ENCODE measurements around the gene PCBD2.
"Not testable (repeated sequence)": the region's sequence is repeated elsewhere in the genome, so short reads cannot be mapped to it uniquely, and the experiment has no call there.

PCBD2 gene

GRCh38 chr5:134910752-134911151 lies 5.8 kb downstream of the PCBD2 start:
- not testable (repeated sequence) for DNase-seq

DNA sequence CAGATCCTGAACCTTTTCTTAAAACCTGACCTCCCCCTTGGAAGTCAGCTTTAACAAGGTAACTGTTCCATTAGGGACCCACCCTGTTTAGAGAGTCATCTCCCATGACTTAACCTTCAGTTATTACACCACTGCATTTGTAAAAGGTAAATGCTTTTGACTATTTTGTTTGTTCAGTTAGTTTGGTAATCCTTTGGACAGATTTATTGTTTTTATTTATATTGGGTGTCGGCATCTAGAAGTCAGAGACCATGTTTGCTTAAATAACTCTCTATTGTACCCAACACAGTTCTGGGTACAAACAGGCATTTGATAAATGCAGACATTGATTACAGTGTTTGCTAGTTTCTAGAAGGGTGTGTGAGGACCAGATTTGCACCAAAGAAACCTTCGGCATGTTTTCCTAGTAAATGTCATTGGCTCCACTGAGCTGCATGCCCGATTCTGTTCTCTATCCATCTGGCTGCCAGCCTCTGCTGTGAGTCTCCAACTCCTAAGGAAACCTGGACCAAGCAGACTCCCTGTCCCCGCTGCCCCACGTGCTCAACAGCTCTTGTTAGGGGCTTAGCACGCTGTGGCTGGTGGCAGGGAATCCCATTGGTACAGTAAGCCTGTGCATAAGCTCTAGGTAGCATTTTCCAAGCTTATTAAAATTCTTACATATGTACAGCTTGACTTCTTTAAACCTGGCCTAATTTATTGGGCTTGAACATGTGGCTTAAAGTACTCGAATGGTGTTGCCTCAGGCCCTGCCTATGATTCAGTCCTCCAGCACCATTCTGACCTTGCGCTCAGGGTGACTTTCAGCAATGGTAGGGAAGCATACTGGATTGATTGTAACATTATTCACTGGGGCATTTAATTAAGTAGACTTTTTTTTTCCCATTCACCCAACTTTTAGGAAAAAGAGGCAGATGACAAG lies 6.6 kb downstream of the PCBD2 start:
- DNase-seq = no peak

DNA sequence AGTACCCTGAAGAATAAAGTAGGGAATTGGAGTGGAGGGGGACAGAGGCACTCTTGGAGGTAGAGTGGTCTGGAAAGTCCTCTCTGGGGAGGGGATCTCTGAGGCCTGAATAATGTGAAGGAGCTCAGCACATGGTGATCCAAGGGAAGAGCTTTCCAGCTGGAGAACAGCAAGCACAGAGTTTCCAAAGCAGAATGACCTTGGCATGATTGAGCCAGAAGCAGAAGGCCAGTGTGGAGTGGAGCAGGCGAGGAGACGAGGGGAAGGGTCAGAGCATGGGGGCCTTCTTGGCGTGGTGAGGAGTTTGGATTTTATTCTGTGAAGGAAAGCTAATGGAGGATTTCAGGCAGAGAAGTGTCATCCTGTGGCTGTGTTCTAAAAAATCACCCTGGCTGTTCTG lies 8.3 kb downstream of the PCBD2 start:
- no peak for DNase-seq

- no peak for DNase-seq
Measured at GRCh38 chr5:134913795-134914194, 8.9 kb downstream of the PCBD2 start.

DNA sequence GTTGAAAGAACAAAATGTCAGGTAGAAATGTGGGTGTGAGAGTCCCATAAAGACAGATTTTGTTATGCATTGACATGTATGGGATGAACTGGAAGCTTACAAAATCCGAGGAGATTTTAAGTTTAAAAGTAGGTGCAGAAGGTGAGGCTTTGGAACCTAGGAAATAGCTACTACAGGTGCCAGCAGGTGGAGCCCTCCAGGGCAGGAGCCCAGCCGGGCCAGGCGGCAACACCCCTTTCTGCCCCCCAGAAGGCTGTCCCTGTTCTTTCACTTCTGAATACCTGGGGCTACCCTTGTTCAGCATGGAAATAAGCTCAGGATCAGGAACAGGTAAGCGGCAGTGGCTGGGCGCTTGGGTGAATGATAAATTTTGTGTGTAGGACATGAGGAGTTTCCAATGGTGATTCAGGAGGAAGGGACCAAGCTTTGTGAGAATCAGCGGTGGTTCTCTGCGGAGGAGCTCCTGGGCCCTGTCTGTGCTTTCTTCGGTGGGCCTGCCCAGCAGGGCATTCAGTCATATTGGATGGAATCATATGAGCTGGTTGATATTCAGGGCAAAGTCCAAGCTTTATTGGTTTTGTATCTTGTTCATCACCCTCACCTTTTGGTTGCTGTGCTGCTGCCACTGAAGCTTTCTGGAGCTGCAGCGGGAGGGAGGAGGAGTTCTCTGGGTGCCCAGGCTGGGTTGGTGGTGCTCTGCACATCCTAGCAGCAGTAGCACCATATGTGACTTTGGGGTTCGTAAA lies 12.3 kb downstream of the PCBD2 start:
- DNase-seq = no peak

DNA sequence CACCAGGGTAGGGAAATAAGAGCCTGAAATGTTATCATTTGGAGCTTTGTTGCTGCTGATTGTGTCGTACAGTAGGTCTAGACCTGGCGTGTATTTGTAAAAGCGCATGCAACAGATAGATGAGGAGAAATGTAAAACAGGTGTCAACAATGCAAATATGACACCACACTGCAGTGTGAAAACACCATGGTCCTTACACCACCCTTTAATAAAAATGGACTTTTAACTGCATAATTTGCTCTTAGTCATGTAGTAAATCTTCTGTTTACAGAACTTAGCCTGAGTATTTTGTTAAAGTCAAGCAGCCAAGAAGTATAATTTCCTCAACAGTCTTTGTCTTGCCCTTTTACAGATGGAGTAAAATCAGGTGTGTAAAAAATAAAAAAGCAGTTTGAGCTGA lies 13.9 kb downstream of the PCBD2 start:
- no peak for DNase-seq

- DNase-seq = no peak
Measured at GRCh38 chr5:134920848-134921575, 16.1 kb downstream of the PCBD2 start.

DNA sequence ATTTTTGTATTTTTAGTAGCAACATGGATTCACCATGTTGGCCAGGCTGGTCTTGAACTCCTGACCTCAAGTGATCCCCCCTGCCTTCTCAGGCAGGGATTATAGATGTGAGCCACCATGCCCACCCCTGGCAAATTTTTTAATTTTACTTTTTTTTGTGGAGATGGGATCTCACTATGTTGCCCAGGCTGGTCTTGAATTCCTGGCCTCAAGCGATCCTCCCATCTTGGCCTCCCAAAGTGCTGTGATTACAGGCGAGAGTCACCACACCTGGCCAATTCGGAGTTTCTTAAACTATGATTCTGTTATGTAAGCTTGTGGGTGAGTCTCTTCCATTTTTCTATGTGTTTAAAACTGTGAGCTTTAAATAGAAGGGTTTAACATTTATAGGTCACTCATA lies 27.6 kb downstream of the PCBD2 start:
- no peak for DNase-seq

GRCh38 chr5:134934202-134934601 lies 29.3 kb downstream of the PCBD2 start:
- no peak for DNase-seq

- DNase-seq = no peak
Measured at GRCh38 chr5:134935711-134936602, 31.0 kb downstream of the PCBD2 start.

DNA sequence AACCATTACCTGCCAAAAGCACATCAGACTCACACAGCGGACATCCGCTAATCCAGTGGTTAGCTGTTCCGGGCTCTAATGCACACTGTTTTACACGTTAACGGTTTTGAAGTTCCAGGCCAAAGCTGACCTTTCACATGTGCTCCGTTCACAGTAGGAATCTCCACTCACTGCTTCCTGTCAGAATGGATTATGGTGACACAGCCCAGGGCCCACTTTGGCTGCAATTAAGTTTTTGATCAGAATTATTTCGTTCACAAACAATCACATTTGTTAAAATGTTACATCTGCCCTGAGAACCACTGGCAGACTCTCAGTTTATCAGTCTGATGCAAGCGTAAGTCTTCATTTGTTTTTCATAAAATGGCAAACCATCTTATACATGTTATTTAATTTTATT lies 32.6 kb downstream of the PCBD2 start:
- no peak for DNase-seq

DNA sequence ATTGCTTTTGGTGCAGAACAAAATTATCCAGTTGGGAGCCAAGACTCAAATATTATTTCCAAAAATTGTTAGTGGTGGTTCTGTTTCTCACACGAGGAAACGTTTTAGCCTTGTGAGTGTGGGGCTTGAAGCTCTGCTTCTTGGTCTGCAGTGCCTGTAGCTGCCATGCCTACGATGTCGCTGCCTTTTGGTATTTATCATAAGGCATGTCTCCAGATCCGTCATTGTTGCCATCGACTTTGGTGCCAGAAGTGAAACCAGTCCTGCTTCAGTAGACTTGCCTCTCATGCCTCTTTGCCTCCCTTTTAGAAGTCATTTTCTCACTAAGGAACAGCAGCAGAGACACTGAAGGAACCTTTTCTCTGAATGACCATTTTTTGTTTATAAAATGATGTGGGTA lies 33.1 kb downstream of the PCBD2 start:
- no peak for DNase-seq

GRCh38 chr5:134939500-134939899 lies 34.6 kb downstream of the PCBD2 start:
- no peak for DNase-seq

DNA sequence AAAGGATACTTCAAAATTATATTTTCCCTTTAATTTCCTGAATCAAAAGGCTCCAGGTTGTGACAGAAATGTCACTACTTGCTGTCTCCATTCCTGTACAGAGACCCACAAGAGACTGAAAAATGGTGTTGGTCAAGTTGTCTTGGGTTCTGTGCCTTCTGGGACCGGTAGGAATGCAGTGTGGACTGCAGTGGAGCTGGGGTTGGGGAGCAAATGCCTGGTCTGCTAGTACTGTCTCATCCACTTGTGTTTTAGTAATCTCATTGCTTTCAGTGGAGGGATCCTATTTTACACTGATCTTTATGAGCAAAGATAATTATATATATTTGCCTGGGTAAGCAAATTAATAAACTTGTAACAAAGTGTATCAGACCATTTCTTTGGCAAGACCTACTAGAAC lies 38.6 kb downstream of the PCBD2 start:
- DNase-seq = no peak

DNA sequence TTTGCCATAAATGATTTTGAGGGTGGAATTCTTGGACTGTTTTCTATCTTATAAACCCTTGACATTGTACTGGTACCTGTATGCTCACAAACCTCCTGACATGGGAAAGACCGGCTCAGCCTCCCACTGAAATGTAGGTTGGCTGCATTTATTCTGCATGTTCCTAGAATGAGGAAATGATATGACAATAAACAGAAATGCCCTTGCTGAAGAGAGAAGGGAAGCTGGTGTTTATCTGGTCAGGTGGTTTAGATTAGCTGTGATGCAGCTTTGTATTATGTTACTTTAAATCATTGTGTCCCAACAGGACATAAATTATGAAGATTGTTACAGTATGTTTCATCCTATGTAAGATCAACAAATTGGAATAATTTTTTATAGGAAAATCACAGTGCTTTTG lies 39.7 kb downstream of the PCBD2 start:
- DNase-seq = no peak

DNA sequence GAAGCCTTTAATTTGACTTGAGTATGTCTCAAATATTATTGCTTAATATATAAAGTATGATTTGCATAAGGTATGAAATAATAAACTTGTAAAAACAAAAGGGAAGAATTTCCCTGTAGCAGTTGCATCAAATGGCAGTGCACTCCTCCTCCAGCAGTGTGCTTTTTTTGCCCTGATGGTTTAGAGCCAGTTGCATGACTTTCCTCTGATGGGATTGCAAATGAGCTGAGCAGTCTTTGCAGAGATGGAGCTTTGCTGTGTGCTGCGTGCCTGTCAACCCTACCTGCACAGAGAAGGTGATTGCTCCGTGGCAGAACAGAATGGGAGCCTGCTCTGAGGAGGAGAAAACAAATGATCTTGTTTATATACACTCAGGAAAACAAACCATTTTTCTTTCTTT lies 40.1 kb downstream of the PCBD2 start:
- DNase-seq = no peak

- no peak for DNase-seq
Measured at GRCh38 chr5:134948911-134949310, 44.0 kb downstream of the PCBD2 start.

DNA sequence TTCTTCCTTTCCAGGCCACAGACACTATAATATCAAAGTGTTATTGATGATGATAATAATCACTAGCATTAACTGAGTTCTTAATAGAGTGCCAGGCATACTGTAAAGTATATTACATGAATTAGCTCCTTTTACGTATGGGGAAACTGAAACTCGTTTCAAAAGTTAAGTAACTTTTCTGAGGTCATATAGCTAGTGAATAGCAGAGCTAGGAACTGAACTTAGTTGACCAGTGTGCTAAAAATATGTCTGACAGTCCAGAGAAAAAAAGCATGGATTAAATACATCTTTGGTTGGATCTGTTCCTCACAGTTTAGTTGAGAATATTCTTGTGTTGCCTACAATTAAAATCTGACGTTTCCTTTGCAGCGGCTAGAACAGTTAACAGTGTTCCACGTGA lies 44.4 kb downstream of the PCBD2 start:
- no peak for DNase-seq

- DNase-seq = no peak
Measured at GRCh38 chr5:134957920-134958608, 53.1 kb downstream of the PCBD2 start.

GRCh38 chr5:134958755-134959154 lies 53.8 kb downstream of the PCBD2 start:
- DNase-seq = no peak

GRCh38 chr5:134963098-134963497 lies 58.2 kb downstream of the PCBD2 start:
- DNase-seq = no peak
